ENCODE data around the gene GORAB.

DNA sequence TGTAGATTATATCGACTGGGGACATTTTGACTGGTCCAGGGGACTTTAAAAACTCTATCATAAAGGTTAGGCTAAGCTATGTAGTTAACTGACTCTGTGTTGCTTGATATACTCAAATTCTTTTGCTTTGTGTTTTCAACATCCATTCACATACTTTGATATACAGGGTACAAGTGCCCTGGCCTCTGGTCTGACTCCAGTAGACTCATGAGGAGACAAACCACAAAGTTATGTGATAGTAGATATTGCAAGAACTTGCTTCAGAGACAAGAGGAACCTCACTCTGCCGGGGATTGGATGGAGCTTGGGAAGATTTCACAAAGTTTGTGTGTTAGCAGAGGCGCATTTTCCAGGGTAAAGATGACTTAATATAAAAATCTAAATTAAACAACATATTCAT is 1.3 kb downstream of the GORAB start:
- no peak for TF ChIP-seq POLR2AphosphoS5 (IDR thresholded peaks at IDR 0.05; ENCODE audit: low read depth, low read length)
- TF ChIP-seq SIN3A (IDR thresholded peaks at IDR 0.05; ENCODE audit: borderline replicate concordance, insufficient read depth, low read length): no peak
- TF ChIP-seq FOXP2 (optimal IDR thresholded peaks at IDR 0.05; ENCODE audit: borderline replicate concordance, extremely low read depth, extremely low read length, insufficient read depth): no peak
- TF ChIP-seq, protein P1, sequence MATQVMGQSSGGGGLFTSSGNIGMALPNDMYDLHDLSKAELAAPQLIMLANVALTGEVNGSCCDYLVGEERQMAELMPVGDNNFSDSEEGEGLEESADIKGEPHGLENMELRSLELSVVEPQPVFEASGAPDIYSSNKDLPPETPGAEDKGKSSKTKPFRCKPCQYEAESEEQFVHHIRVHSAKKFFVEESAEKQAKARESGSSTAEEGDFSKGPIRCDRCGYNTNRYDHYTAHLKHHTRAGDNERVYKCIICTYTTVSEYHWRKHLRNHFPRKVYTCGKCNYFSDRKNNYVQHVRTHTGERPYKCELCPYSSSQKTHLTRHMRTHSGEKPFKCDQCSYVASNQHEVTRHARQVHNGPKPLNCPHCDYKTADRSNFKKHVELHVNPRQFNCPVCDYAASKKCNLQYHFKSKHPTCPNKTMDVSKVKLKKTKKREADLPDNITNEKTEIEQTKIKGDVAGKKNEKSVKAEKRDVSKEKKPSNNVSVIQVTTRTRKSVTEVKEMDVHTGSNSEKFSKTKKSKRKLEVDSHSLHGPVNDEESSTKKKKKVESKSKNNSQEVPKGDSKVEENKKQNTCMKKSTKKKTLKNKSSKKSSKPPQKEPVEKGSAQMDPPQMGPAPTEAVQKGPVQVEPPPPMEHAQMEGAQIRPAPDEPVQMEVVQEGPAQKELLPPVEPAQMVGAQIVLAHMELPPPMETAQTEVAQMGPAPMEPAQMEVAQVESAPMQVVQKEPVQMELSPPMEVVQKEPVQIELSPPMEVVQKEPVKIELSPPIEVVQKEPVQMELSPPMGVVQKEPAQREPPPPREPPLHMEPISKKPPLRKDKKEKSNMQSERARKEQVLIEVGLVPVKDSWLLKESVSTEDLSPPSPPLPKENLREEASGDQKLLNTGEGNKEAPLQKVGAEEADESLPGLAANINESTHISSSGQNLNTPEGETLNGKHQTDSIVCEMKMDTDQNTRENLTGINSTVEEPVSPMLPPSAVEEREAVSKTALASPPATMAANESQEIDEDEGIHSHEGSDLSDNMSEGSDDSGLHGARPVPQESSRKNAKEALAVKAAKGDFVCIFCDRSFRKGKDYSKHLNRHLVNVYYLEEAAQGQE (IDR thresholded peaks at IDR 0.05; ENCODE audit: insufficient read depth in 1 of 2, low read depth in 2 of 2, low read length in 2 of 2): no peak

All from PFSK-1 (cell line).